Measurements from ENCODE around the gene ZNF555. TPM values are rescaled to one million over a fixed set of nuclear protein-coding genes. Genes with fewer than 3 reads are reported as not detected.

ZNF555 gene
- polyA plus RNA-seq, 2 of the 4 experiments (the other 2 are of a cell fraction) = 1.7 to 2.3 TPM

DNA sequence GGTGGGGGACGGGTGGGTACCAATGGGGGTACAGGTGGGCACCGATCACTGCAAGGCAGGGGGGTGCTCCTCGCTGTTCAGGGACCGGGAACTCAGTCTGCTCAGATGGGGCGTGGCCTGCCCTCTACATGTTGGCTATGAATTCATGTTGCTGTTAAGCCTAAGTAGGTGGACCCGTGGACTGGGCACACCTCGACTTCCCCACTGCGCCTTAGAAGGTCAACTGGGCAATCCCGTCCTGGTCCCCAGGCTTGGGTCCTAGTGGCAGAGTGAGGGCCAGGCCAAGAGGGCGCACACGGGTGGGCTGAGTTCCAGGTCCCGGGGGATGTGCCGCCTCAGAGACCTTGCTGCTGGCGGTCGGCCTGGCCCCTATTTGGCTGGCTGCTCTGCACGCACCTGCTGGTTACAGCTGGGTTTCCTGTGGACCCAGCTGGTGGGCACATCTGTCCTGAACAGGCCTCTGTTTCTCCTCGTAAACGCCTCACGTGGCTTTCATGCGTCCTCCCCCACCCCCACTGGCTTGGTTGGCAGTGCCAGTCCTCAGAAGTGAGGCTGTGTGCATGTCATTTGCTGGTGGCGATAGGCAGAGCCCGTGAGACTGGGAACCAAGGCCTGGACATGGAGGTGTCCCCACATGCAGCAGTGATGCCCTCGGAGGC, 35.2 kb upstream of the ZNF555 start:
- WGBS (ENCODE audit: missing lambda C conversion rate) = 93% methylated on average over 12 of the region's 23 CpGs
- POLR2A ChIA-PET = no interaction called here
- CTCF ChIA-PET = no interaction called here
- Histone ChIP-seq H3K4me3 (no peak overlapping the region), H3K4me1 (no peaks in the 10 kb centered on the region), H3K4me2 (no peak overlapping the region), H3K9me3 (no peaks in the 10 kb centered on the region), H3K27ac (no peak overlapping the region)
- ATAC-seq (no peak), FAIRE-seq (no peak), DNase-seq (ENCODE audit: low read depth in 1 of 2, low spot score in 1 of 2) (no peak)
- TF ChIP-seq RNF2 (IDR thresholded peaks at IDR 0.05; ENCODE audit: borderline replicate concordance, low read depth) (no peak), KDM1A (IDR thresholded peaks at IDR 0.05; ENCODE audit: low read depth) (no peak), BHLHE40 (IDR thresholded peaks at IDR 0.05; ENCODE audit: low read depth, low read length) (no peak), HOXB5 (CRISPR knock-in tag; IDR thresholded peaks at IDR 0.05) (no peak), ESRRA (IDR thresholded peaks at IDR 0.05; ENCODE audit: borderline replicate concordance, low read length) (no peak), EHF (CRISPR knock-in tag; IDR thresholded peaks at IDR 0.05) (no peak), ELK1 (IDR thresholded peaks at IDR 0.05; ENCODE audit: low read depth, low read length) (no peak), FOSB (CRISPR knock-in tag; IDR thresholded peaks at IDR 0.05) (no peak), SREBF2 (IDR thresholded peaks at IDR 0.05) (no peak), ZNF302 (CRISPR knock-in tag; IDR thresholded peaks at IDR 0.05) (no peak), HOXB13 (CRISPR knock-in tag; IDR thresholded peaks at IDR 0.05; ENCODE audit: low read depth) (no peak), CBX8 (IDR thresholded peaks at IDR 0.05) (no peak), NPAS2 (CRISPR knock-in tag; IDR thresholded peaks at IDR 0.05; ENCODE audit: borderline replicate concordance) (no peak), ZC3H11A (IDR thresholded peaks at IDR 0.05) (no peak), NR3C1 (IDR thresholded peaks at IDR 0.05) (no peak), HDAC2 (IDR thresholded peaks at IDR 0.05) (no peak), BCL3 (IDR thresholded peaks at IDR 0.05) (no peak), REST (IDR thresholded peaks at IDR 0.05) (no peak)
- TF ChIP-seq, protein P1, sequence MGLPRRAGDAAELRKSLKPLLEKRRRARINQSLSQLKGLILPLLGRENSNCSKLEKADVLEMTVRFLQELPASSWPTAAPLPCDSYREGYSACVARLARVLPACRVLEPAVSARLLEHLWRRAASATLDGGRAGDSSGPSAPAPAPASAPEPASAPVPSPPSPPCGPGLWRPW (IDR thresholded peaks at IDR 0.05) = no peak

- FAIRE-seq (no peak), ATAC-seq (no peak), DNase-seq (ENCODE audit: low read depth in 1 of 2, low spot score in 1 of 2) (no peak)
- ChIA-PET CTCF (no interaction called here), POLR2A (no interaction called here)
- 97% methylated on average over 11 of the region's 34 CpGs for WGBS (ENCODE audit: missing lambda C conversion rate)
- H3K4me3 ChIP-seq = no peak overlapping the region
- H3K27ac ChIP-seq = no peak overlapping the region
- TF ChIP-seq GATA3 (IDR thresholded peaks at IDR 0.05; ENCODE audit: borderline replicate concordance) = no peak
- no peak for TF ChIP-seq FOXS1 (CRISPR knock-in tag; IDR thresholded peaks at IDR 0.05)
- no peak for TF ChIP-seq ZC3H11A (IDR thresholded peaks at IDR 0.05)
- no peak for TF ChIP-seq CHD2 (IDR thresholded peaks at IDR 0.05; ENCODE audit: low read length, partially characterized antibody)
- TF ChIP-seq RFX5 (IDR thresholded peaks at IDR 0.05) = no peak
- TF ChIP-seq, protein P1 (IDR thresholded peaks at IDR 0.05) = no peak
- TF ChIP-seq, protein P2, sequence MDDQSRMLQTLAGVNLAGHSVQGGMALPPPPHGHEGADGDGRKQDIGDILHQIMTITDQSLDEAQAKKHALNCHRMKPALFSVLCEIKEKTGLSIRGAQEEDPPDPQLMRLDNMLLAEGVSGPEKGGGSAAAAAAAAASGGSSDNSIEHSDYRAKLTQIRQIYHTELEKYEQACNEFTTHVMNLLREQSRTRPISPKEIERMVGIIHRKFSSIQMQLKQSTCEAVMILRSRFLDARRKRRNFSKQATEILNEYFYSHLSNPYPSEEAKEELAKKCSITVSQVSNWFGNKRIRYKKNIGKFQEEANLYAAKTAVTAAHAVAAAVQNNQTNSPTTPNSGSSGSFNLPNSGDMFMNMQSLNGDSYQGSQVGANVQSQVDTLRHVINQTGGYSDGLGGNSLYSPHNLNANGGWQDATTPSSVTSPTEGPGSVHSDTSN (IDR thresholded peaks at IDR 0.05) = no peak
- H3K4me1 ChIP-seq = no peaks in the 10 kb centered on the region
- no peaks in the 10 kb centered on the region for H3K9me3 ChIP-seq
- no peak overlapping the region for H3K4me2 ChIP-seq
Observed at GRCh38 chr19:2806736-2807378, 34.4 kb upstream of the ZNF555 start.

Data from A549 (cell line).